Measurements from ENCODE around the gene RPA1. TPM values are rescaled to one million over a fixed set of nuclear protein-coding genes. Genes with fewer than 3 reads are reported as not detected.

The RPA1 gene
- total RNA-seq, 2 donors from 2014 or later = 15.4 to 40.0 TPM

GRCh38 chr17:1912146-1912545, 82.3 kb downstream of the RPA1 start:
- no peak overlapping the region for H3K4me3 ChIP-seq
- H3K36me3 ChIP-seq = no peaks in the 10 kb centered on the region
- H3K9me3 ChIP-seq = no peaks in the 10 kb centered on the region
- no peaks in the 10 kb centered on the region for H3K27me3 ChIP-seq (replicated peaks; ENCODE audit: insufficient read depth)
- ATAC-seq (ENCODE audit: insufficient number of reproducible peaks, low FRiP score, low read depth) (no peak), DNase-seq (ENCODE audit: low spot score) (no peak)
- TF ChIP-seq CTCF (IDR thresholded peaks at IDR 0.05) = no peak
- H3K27ac ChIP-seq = no peak overlapping the region
- peaks cover 14% of the 10 kb centered on the region in 2 donors for H3K4me1 ChIP-seq (ENCODE audit: control insufficient read depth in 1 of 2, low read depth in 2 of 2)

GRCh38 chr17:1913702-1914101, 83.9 kb downstream of the RPA1 start:
- H3K27ac ChIP-seq = no peak overlapping the region
- no peak for TF ChIP-seq CTCF (IDR thresholded peaks at IDR 0.05)
- no peaks in the 10 kb centered on the region for H3K36me3 ChIP-seq
- no peak overlapping the region for H3K4me3 ChIP-seq
- H3K27me3 ChIP-seq (replicated peaks; ENCODE audit: insufficient read depth) = no peaks in the 10 kb centered on the region
- DNase-seq (ENCODE audit: low spot score) (no peak), ATAC-seq (ENCODE audit: insufficient number of reproducible peaks, low FRiP score, low read depth) (no peak)
- H3K9me3 ChIP-seq = no peaks in the 10 kb centered on the region
- H3K4me1 ChIP-seq (ENCODE audit: control insufficient read depth in 1 of 2, low read depth in 2 of 2) = peaks cover under 1 to 3% of the 10 kb centered on the region in 2 donors

- Histone ChIP-seq H3K4me1 (ENCODE audit: control insufficient read depth in 1 of 2, low read depth in 2 of 2) (no peaks in the 10 kb centered on the region), H3K9me3 (no peaks in the 10 kb centered on the region), H3K36me3 (no peaks in the 10 kb centered on the region), H3K27me3 (replicated peaks; ENCODE audit: insufficient read depth) (no peaks in the 10 kb centered on the region), H3K4me3 (no peak overlapping the region), H3K27ac (no peak overlapping the region)
- ATAC-seq (ENCODE audit: insufficient number of reproducible peaks, low FRiP score, low read depth) (no peak), DNase-seq (ENCODE audit: low spot score) (no peak)
- TF ChIP-seq CTCF (IDR thresholded peaks at IDR 0.05) = no peak
These were observed 84.9 kb downstream of the RPA1 start for GRCh38 chr17:1914661-1915083.

GRCh38 chr17:1915889-1916288, 86.1 kb downstream of the RPA1 start:
- no peak for ATAC-seq (ENCODE audit: insufficient number of reproducible peaks, low FRiP score, low read depth)
- TF ChIP-seq CTCF (IDR thresholded peaks at IDR 0.05) = no peak
- DNase-seq (ENCODE audit: low spot score) = no peak
- no peaks in the 10 kb centered on the region for H3K36me3 ChIP-seq
- H3K4me1 ChIP-seq (ENCODE audit: control insufficient read depth in 1 of 2, low read depth in 2 of 2) = no peaks in the 10 kb centered on the region
- no peaks in the 10 kb centered on the region for H3K27me3 ChIP-seq (replicated peaks; ENCODE audit: insufficient read depth)
- H3K27ac ChIP-seq = no peak overlapping the region
- H3K9me3 ChIP-seq = no peaks in the 10 kb centered on the region
- no peak overlapping the region for H3K4me3 ChIP-seq

GRCh38 chr17:1916316-1916715, 86.5 kb downstream of the RPA1 start:
- Histone ChIP-seq H3K4me3 (no peak overlapping the region), H3K9me3 (no peaks in the 10 kb centered on the region), H3K27ac (no peak overlapping the region), H3K27me3 (replicated peaks; ENCODE audit: insufficient read depth) (no peaks in the 10 kb centered on the region), H3K36me3 (no peaks in the 10 kb centered on the region), H3K4me1 (ENCODE audit: control insufficient read depth in 1 of 2, low read depth in 2 of 2) (no peaks in the 10 kb centered on the region)
- no peak for TF ChIP-seq CTCF (IDR thresholded peaks at IDR 0.05)
- ATAC-seq (ENCODE audit: insufficient number of reproducible peaks, low FRiP score, low read depth) (no peak), DNase-seq (ENCODE audit: low spot score) (no peak)
